Panc1 (cell line): ENCODE data around the gene EPHA7.

Source experiments
- CTCF ChIP-seq: fragments of 450-650 bp; IDR thresholded peaks from 2 replicates; pipeline ENCODE4 v1.5.1; 2017; ENCODE audit warnings: mild to moderate bottlenecking
- POLR2AphosphoS5 ChIP-seq: IDR thresholded peaks from 2 replicates; pipeline ENCODE4 v1.6.1; 2012; ENCODE audit warnings: mild to moderate bottlenecking, low read depth, low read length, moderate library complexity
- REST ChIP-seq, 2 experiments: IDR thresholded peaks; 2 replicates each; pipeline ENCODE4 v1.6.1; 2011 to 2012; ENCODE audit warnings: low read depth in 2 of 2, control low read depth in 1 of 2, low read length in 1 of 2, mild to moderate bottlenecking in 1 of 2, moderate library complexity in 1 of 2; ENCODE audit not compliant: insufficient read depth in 1 of 2
- SIN3A ChIP-seq: IDR thresholded peaks from 2 replicates; pipeline ENCODE4 v1.6.1; 2012; ENCODE audit warnings: low read depth, mild to moderate bottlenecking, low read length, moderate library complexity, borderline replicate concordance; ENCODE audit not compliant: insufficient read depth
- TCF7L2 ChIP-seq: IDR thresholded peaks from 2 replicates; pipeline ENCODE4 v1.6.1; 2011; ENCODE audit warnings: mild to moderate bottlenecking, low read depth, low read length, inconsistent platforms

- TF ChIP-seq POLR2AphosphoS5 = no peak
- no peak for TF ChIP-seq CTCF
- TF ChIP-seq REST (IDR thresholded peaks at IDR 0.05; ENCODE audit: insufficient read depth in 1 of 2, low read depth in 2 of 2, low read length in 1 of 2) = no peak
- no peak for TF ChIP-seq TCF7L2
- TF ChIP-seq SIN3A = no peak
These were observed 123.7 kb downstream of the EPHA7 start for GRCh38 chr6:93295631-93296030.
